ENCODE measurements around the gene PRKAG2.

The PRKAG2 gene

GRCh38 chr7:151645311-151645710 lies 231.6 kb downstream of the PRKAG2 start:
- TF ChIP-seq CTCF (IDR thresholded peaks at IDR 0.05): no peak

GRCh38 chr7:151644554-151644953 lies 232.4 kb downstream of the PRKAG2 start:
- TF ChIP-seq CTCF (IDR thresholded peaks at IDR 0.05): no peak

GRCh38 chr7:151642746-151643145 lies 234.2 kb downstream of the PRKAG2 start:
- TF ChIP-seq CTCF (IDR thresholded peaks at IDR 0.05): no peak

- no peak for TF ChIP-seq CTCF (IDR thresholded peaks at IDR 0.05)
Measured at GRCh38 chr7:151641587-151641986, 235.3 kb downstream of the PRKAG2 start.

- no peak for TF ChIP-seq CTCF (IDR thresholded peaks at IDR 0.05)
Measured at GRCh38 chr7:151637781-151638261, 239.1 kb downstream of the PRKAG2 start.

- no peak for TF ChIP-seq CTCF (IDR thresholded peaks at IDR 0.05)
Measured at GRCh38 chr7:151634643-151635042, 242.3 kb downstream of the PRKAG2 start.

GRCh38 chr7:151633516-151633812 lies 243.5 kb downstream of the PRKAG2 start:
- TF ChIP-seq CTCF (IDR thresholded peaks at IDR 0.05): no peak

- TF ChIP-seq CTCF (IDR thresholded peaks at IDR 0.05): no peak
Measured at GRCh38 chr7:151632750-151633515, 244.0 kb downstream of the PRKAG2 start.

All from LNCAP (cell line).